ENCODE results near the gene ABHD2. TPM values are rescaled to one million over a fixed set of nuclear protein-coding genes. Genes with fewer than 3 reads are reported as not detected.

ABHD2 gene
- polyA plus RNA-seq, 4 donors: 30.1 to 34.9 (median 31.2) TPM

DNA sequence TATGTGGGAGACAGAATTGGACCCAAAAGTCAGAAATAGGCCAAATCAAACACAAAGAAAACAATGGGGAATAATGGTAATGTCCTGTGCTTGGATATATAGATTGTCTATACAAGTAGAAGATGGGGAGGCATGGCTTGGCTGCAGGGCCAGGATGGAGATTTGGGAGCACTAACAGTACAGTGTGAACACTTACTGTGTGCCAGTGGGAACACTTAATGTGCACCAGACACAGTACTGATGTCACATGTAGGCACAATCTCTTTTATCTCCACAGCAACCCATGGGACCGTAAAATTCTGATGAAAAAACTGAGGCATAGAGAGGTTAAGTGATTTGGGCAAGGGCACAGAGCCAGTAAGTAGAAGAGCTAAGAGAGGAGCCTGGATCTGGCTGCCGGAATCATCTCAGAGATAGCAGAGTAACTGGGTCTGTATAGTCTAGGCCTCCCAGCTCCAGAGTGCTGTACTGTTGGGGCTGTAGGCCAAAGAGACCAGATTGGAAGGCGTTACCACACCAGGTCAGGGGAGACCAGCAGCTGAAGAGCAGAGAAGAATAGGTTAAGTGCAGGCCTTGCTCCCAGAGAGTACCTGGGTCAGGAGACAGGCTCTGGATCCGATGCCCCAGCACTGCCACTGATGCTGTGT lies 69.8 kb downstream of the ABHD2 start:
- no peak for DNase-seq (ENCODE audit: low read depth in 4 of 4, low spot score in 2 of 4)

DNA sequence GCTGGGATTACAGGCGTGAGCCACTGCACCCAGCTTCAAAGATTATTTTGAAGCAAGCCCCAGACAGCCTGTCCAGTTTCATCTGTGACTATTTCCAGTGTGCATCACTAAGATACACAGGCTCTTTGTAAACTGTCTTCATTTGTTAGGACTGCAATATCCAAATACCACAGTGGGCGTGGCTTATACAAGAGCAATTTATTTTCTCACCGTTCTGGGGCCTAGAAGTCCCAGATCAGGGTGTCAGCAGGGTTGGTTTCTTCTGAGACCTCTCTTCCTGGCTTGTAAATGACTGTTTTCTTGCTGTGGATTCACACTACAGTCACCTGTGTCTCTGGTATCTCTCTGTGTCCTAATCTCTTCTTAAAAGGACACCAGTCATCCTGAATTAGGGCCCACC lies 73.4 kb downstream of the ABHD2 start:
- DNase-seq (ENCODE audit: low read depth in 4 of 4, low spot score in 2 of 4): no peak

DNA sequence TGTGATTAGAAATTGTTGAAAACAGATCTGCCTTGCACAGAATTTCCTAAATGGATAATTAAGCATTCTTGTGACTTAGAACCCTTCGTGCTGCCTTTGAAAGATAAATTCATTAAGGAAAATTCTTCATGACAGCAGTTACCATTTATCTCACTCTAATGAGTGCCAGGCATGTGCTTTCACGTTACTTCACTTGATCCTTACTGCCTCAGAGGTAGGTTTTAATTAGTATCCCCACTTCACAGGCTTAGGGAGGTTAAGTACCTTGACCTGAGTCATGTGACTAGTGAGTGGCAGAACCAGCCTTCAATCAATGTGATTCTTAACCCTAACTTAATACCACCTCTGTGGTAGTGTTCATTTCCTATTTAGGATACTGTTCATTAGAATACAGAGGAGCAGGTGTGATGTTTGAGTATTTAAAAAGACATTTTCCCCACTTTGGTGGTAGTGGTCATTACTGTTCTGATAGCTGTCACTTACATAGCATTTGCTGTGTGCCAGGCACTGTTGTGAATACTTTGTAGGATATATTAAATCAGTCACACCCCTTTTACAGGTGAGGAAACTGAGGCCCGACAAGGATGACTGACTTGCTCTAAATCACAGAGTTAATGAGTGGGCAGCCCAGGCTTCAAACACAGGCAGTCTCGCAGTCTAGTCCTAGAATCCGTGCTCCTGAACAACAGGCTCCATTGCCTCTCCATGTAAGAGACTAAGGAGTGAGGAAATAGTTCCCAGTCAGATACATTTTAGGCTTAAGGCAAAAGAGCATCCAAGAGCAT lies 75.2 kb downstream of the ABHD2 start:
- no peak for DNase-seq (ENCODE audit: low read depth in 4 of 4, low spot score in 2 of 4)

DNA sequence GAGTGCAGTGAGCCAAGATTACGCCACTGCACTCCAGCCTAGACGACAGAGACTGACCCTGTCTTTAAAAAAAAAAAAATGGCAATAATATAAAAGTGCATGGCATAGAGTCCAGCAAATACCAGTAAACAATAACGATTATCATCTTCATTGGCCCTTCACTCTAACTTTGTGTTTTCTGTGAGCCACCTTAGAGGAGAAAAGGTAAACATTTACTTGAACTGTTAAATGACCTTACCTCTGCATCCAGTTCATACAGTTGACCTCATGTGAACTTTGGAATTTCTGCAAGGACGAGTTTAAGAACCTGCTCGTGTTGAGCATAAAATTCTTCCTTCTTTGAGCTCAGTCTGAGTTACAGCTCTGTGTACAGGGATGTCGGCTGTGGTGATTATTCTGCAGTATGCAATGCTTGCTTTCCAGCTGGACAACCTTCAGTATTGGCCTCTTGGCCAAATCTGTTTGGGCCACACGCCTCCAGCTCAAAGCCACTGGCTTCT lies 76.5 kb downstream of the ABHD2 start:
- DNase-seq (ENCODE audit: low read depth in 4 of 4, low spot score in 2 of 4): no peak

DNA sequence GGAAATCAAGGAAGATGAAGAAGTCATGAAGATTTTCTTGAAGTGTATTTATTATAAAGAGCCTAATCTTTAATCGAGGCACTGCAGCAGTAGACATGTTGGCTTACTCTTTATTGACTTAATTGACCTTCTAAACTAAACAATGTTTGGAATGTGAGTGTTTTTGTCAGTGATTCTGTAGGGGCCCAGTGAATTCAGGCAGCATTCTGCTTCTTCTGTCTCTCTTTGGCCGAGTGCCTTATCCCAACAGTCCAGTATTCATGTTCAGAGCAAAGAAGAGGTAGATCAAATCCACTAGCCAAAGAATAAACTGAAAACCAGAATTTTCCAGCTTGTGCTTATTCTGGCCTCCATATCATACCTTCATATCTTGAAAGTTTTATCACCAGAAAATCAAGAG lies 77.4 kb downstream of the ABHD2 start:
- no peak for DNase-seq (ENCODE audit: low read depth in 4 of 4, low spot score in 2 of 4)

DNA sequence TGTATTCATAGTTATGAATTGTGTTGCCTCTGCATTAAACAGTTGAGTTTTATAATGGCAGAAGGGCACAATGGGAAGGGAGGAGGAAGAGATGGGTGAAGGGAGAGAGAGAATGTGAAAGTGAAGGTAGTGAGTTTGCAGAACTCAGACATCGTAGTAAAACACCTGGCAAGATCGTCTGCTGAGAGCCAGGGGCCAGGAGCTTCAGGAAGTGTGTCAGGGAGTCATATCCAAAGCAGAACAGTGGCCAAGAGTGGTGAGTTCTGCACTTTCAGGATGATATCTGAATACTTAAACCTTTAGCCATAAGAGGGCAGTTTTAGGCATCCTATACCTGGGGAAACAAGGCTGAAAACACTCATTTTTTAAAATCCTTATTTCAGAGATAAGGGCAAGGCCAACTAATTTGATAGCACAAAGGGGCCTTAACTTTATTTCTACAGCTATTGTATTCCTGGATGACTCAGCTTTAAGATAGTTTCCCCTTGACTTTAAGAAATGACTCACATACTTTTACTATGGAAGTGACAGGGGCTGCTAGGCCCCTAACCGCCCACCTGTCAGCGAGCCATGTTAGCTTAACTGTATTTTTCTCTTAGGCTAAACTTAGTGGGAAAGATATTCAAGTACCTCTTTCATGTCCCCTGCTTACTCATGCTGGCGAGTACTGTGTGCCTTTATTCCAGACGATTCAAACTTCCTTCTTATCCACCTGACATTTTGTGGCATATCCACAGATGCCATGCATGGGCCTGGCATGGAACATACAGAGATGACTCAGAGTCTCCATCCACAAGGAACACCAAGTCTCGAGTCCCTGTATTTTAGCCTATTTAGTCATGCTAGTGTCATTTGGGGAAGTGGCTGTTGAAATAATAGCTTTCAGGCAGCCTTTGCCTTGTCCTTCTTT lies 79.3 kb downstream of the ABHD2 start:
- no peak for DNase-seq (ENCODE audit: low read depth in 4 of 4, low spot score in 2 of 4)

DNA sequence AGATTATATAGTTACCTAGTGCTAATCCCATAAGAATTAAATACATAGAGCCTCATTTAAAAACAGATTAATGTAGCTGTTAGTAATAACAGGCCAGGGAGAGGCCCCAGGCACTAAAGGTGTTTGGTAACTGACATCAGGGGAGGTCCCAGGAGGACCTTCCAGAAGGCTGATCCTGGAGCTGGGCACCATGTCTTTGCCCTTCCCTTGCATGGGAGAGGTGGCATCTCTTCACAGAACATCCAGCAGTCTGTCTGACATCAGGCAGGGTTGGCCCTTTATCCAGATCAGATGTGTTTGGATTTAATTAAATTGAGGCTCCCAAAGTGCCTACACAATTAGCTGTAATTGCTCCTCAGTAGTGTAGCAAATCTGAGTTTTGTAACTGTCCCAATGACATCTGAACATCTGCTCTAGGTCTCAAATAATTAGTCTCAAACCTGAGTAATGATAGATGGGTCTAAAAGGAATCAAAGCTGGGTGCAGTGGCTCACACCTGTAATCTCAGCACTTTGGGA lies 80.1 kb downstream of the ABHD2 start:
- DNase-seq (ENCODE audit: low read depth in 4 of 4, low spot score in 2 of 4): no peak

DNA sequence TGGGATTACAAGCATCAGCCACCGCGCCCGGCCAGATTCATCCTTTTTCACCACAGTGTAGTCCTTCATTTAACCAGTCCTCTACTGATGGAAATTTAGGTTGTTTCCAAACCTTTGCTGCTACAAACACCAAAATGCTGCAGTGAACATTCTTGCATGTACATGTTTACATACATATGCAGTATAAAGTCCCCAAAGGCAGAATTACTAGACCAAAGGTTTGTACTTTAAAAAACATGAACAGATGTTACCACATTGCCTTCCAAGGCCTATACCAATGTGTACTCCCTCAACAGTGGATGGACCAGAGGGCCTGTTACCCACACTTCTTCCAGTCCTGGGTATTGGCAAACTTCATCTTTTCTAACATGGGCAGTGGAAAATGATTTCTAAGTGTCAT lies 82.1 kb downstream of the ABHD2 start:
- no peak for DNase-seq (ENCODE audit: low read depth in 4 of 4, low spot score in 2 of 4)

DNA sequence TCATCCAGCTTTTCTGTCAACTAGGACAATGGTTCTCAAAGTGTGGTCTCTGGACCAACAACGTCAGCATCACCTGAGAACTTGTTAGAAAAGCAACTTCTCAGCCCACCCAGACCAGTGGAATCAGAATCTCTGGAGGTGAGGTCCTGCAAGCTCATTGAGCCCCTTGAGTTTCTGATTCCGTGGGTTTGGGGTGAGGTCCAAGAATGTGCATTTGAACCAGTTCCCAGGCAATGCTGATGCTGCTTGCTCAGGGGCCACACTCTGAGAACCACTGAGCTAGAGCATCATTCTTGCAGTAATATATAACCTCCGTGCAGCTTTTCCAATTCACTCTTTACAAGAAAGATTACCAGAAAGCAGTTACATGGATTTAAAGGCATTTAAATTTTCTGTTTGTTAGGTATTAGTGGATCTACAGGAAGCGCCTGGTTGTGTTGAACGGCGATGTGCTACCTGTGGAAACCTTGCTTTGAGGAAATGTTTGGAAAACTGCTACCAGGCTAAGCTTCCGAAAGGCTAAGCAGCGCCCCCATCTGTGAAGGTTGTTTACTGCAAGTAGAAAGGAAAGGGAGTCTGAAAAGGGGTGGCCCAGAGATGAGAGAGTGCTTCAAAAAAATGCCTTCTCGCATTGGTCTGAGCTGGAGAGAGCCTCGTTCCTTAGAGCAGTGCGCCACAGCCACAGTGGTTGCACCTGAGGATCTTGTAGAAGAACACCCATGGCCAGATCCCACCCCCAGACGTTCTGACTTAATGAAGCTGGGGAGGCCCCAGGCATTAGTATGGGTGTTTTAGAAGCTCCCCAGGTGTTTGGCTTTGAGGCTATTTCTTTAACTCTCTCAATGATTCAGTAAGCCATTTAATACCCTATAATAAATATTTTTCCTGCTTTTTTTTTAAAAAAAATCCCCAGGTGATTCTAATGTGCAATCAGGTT lies 83.1 kb downstream of the ABHD2 start:
- DNase-seq (ENCODE audit: low read depth in 4 of 4, low spot score in 2 of 4): no peak

DNA sequence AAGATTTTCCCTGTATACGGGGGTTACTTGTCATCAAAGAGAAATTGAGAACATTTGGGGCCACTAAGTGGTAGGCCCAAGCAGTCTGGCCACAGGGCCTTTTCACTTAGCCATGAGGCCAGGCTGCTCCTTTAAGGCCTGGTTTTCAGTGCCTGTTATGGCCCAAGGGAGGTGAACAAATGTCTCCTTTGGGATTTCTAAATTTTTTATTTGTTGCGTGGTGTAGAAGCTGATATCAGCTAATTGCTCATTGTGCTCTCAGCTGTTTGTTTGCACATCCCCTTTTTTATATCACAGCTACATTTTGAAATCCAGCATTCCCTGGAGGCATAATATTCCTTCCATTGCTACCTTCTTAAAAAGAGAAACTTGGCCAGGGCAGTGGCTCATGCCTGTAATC lies 84.7 kb downstream of the ABHD2 start:
- no peak for DNase-seq (ENCODE audit: low read depth in 4 of 4, low spot score in 2 of 4)

DNA sequence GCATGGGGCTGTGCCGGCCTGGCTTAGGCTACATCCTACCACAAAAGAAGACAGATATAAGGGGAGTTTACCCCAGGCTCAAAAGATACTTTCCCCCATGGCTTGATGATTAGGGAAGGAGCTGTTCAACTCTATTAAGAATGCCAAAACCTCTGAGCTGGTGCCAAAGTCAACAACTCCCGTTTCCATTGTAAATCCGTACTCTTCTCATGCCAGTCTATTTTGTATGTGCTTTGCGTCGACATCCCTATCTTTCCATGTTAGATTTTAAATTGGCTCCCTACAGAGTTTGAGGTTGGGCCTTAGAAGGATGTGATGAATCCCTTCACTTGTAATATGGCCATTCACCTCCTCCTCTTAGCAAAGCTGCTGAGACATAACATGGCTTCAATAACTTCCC lies 86.2 kb downstream of the ABHD2 start:
- no peak for DNase-seq (ENCODE audit: low read depth in 4 of 4, low spot score in 2 of 4)

DNA sequence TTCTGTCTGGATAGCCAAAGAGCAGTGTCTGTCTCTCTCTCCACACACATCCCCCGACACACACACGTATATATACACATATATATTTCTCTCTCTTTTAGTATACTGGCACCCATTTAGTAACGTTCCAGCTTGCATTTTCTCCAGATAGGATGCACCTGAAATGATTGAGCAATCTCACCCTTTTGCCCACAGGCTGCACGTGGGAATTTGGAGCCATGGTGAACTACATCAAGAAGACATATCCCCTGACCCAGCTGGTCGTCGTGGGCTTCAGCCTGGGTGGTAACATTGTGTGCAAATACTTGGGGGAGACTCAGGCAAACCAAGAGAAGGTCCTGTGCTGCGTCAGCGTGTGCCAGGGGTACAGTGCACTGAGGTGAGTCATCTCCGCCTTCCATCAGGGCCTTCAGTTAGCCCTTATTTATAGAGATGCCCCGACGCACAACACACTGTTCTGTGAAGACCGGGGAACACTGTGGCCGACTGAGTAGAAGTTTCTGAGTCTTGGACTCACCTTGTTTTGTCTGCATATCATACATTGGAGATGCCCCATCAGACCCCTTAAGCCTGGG lies 87.4 kb downstream of the ABHD2 start:
- no peak for DNase-seq (ENCODE audit: low read depth in 4 of 4, low spot score in 2 of 4)

DNA sequence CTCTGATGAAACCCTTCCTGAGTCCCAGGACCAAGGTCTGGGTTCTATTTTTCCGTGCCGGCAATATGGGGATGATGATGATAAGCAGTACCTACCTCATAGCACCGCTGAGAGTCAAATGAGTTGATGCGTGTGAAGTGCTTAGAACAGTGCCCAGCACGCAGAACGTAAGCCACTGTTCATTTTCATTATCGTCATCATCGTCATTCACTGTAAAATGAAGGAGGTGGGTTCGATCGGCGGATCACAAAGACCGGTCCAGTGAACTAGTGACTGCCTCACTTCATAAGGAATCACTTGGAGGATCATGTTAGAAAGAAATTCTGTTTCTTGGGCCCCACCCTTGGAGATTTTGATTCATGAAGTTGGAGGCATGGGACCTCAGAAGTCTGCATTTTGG lies 88.9 kb downstream of the ABHD2 start:
- DNase-seq (ENCODE audit: low read depth in 4 of 4, low spot score in 2 of 4): no peak

DNA sequence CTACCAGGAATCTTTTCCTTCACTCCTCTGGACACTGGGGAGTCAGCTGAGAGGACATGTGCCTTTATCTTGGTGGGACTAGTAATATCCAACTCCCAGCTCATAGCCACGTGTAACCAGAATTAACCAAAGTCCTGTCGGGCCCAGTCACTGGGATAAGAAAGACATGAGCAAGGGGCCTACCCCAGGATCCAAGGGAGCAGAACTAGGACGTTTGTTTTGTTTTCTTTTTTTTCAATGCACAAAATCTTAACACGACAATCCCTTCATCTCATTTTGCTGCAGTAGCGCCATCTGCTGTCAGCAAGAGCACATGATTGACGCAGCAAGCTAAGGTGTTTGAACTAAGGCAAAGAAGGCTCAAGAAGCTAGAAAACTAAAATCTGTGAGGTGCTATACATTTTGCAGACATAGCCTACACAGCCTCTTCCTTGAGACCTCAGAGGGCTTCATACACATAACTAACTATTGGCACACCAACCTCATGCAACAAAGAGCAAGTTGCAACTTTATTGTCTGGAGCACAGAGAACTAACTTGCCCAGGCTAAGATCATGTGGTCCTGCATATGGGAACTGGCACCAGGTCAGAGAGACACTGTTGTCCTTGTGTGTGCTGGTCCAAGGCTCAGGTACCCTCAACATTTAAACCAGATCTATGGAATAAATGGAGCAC lies 89.5 kb downstream of the ABHD2 start:
- DNase-seq (ENCODE audit: low read depth in 4 of 4, low spot score in 2 of 4): peak in 3 of 4 donors; percentile 53 to 76 (median 61)

DNA sequence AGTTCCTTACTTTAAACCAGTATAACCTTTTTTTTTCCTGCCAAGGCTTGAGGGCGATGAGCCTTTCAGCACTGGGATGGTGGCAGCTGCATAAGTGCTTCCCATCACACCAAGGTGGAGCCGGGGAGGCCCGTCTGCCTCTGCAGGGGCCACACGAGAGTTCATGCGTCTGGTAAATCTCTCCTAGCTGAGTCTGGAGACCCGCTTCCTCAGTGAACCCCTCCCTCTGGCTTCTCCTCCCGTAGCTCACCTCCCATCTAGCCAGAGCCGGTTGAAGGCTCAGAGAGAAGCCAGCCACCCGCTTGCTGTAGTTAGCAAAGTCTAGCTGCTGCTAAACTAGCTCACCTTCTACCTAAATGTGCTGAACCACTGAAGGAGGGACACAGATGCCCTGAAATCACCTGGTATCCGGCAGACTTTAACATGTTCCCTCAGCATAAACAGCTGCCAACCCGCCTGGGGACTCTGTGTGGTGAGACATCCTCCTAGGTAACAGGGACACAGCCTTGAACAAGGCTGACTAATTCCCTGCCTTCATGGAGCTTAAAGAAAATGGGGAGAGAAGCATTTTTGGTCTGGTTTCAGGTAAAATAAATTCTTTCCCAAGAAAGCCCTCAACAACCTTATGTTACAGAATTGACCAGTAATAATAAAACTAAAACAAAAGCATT lies 90.2 kb downstream of the ABHD2 start:
- DNase-seq (ENCODE audit: low read depth in 4 of 4, low spot score in 2 of 4): no peak

DNA sequence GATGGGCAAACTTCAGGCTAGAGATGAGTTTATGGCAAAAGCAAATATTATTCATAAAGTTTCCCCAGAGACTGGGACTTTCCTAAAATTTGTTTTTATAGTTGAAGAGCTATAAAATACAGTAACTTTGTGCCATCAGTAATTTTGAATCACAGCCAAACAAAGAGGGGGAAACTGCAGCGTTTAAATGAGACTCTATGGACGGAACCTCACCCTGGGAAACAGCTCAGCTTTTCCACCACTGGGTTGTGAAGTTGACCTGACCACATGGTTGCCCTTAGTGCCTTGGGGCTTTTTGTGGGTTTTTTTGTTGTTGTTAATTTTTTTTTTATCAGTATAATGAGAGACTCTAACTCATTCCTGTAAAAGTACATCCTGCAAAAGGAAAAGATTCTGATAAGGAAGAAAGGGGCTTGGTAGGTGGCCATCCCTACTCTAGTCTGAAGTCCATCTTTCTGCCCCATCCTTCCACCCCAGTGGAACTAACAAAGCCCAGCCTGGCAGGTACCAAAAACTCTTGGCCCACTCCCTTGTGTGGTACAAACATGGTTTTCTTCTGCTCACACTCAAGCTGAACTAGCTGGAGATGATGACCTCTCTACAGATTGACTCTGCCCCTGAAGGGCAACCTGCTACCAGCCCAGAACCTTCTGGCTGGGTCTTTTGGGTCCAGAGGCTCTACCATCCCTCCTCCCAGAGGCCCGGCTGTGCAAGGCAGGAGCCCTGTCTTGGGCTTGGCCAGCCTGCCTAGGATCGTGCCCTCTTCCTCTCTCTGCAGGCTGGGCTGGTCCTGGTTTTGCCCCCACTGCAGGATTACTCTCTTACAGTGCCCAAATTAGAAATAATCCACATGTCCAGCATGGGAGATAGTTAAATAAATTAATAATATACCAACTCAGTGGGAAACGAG lies 92.0 kb downstream of the ABHD2 start:
- DNase-seq (ENCODE audit: low read depth in 4 of 4, low spot score in 2 of 4): no peak

DNA sequence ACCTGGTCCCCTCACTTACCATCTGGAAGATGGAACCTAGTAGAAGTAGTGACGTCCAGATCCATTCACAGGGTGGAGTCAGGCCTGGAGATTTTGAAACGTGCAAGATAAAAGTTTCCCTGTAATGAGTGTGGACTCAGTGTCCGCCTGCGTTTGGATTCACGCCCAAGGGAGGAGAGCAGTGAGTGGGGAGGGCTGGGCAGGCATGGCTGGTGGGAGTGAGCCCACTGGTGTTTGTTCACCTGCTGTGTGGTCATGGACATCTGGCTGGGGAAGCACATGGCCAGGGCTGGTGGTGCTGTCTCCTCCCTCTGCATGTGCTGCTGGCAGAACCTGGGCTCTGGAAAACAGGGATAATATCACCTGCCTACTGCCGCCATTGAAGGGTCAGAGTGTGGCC lies 96.1 kb downstream of the ABHD2 start:
- no peak for DNase-seq (ENCODE audit: low read depth in 4 of 4, low spot score in 2 of 4)
